ENCODE data around the gene EPS8. TPM values are rescaled to one million over a fixed set of nuclear protein-coding genes. Genes with fewer than 3 reads are reported as not detected.
"Not testable (repeated sequence)": the region's sequence is repeated elsewhere in the genome, so short reads cannot be mapped to it uniquely, and the experiment has no call there.

EPS8 gene
- total and polyA plus RNA-seq, 2 donors (not counting 1 experiment from before 2014, with no cell fraction given): 0.76 to 0.96 TPM

GRCh38 chr12:15751741-15752140 lies 37.4 kb downstream of the EPS8 start:
- Mint-ChIP-seq H3K9me3 (ENCODE audit: insufficient read depth) (no peaks in the 10 kb centered on the region), H3K27ac (no peak overlapping the region), H3K4me1 (no peaks in the 10 kb centered on the region), H3K4me3 (no peak overlapping the region), H3K27me3 (peaks cover 8% of the 10 kb centered on the region)
- Histone ChIP-seq H3K9me3 (ENCODE audit: control extremely low read depth in 1 of 3, control insufficient read depth in 2 of 3, insufficient read depth in 1 of 3, low read length in 2 of 3) (no peaks in the 10 kb centered on the region), H3K4me1 (ENCODE audit: control insufficient read depth in 2 of 2, insufficient read depth in 2 of 2, low read length in 2 of 2) (no peaks in the 10 kb centered on the region), H3K27ac (ENCODE audit: low read length in 2 of 2) (no peak overlapping the region), H3K36me3 (replicated peaks in 1 of 2; ENCODE audit: control extremely low read depth in 1 of 2, control insufficient read depth in 1 of 2, extremely low read depth in 1 of 2, insufficient read depth in 2 of 2, low read length in 1 of 2) (no peaks in the 10 kb centered on the region), H3K4me3 (ENCODE audit: control extremely low read depth in 1 of 5, extremely low read depth in 1 of 5, insufficient read depth in 1 of 5, low read depth in 2 of 5, low read length in 4 of 5) (no peak overlapping the region), H2AFZ (ENCODE audit: insufficient read depth, low read depth, low read length, poor library complexity, severe bottlenecking) (no peak overlapping the region), H3K9ac (ENCODE audit: low read length) (no peak overlapping the region), H3K27me3 (replicated peaks in 1 of 4; ENCODE audit: control extremely low read depth in 1 of 4, control insufficient read depth in 3 of 4, insufficient read depth in 4 of 4, low read length in 3 of 4) (no peaks in the 10 kb centered on the region), H3K4me2 (replicated peaks; ENCODE audit: low read depth, low read length, poor library complexity, severe bottlenecking) (no peak overlapping the region), H3K79me2 (ENCODE audit: control insufficient read depth, insufficient read depth, low read length) (no peaks in the 10 kb centered on the region), H4K20me1 (ENCODE audit: control insufficient read depth, insufficient read depth, low read length, poor library complexity, severe bottlenecking) (no peaks in the 10 kb centered on the region)
- intact Hi-C loops (cut with micrococcal nuclease): no loop called here
- ATAC-seq (ENCODE audit: low read depth) (no peak), DNase-seq (no peak)
- POLR2A ChIA-PET: no interaction called here
- TF ChIP-seq CTCF (IDR thresholded peaks at IDR 0.05) (no peak), EZH2 (IDR thresholded peaks at IDR 0.05; ENCODE audit: borderline replicate concordance, insufficient read depth, low read depth, low read length, poor library complexity, severe bottlenecking) (no peak)
- WGBS (ENCODE audit: insufficient coverage): 83% methylated on average over 1 of the region's 2 CpGs
- CTCF ChIA-PET: no interaction called here

- Histone ChIP-seq H2AFZ (ENCODE audit: insufficient read depth, low read depth, low read length, poor library complexity, severe bottlenecking) (no peak overlapping the region), H3K27me3 (replicated peaks in 1 of 4; ENCODE audit: control extremely low read depth in 1 of 4, control insufficient read depth in 3 of 4, insufficient read depth in 4 of 4, low read length in 3 of 4) (no peaks in the 10 kb centered on the region), H3K4me3 (ENCODE audit: control extremely low read depth in 1 of 5, extremely low read depth in 1 of 5, insufficient read depth in 1 of 5, low read depth in 2 of 5, low read length in 4 of 5) (no peak overlapping the region), H3K4me2 (replicated peaks; ENCODE audit: low read depth, low read length, poor library complexity, severe bottlenecking) (no peak overlapping the region), H3K36me3 (replicated peaks in 1 of 2; ENCODE audit: control extremely low read depth in 1 of 2, control insufficient read depth in 1 of 2, extremely low read depth in 1 of 2, insufficient read depth in 2 of 2, low read length in 1 of 2) (no peaks in the 10 kb centered on the region), H3K4me1 (ENCODE audit: control insufficient read depth in 2 of 2, insufficient read depth in 2 of 2, low read length in 2 of 2) (no peaks in the 10 kb centered on the region), H3K9ac (ENCODE audit: low read length) (no peak overlapping the region), H4K20me1 (ENCODE audit: control insufficient read depth, insufficient read depth, low read length, poor library complexity, severe bottlenecking) (no peaks in the 10 kb centered on the region), H3K9me3 (ENCODE audit: control extremely low read depth in 1 of 3, control insufficient read depth in 2 of 3, insufficient read depth in 1 of 3, low read length in 2 of 3) (no peaks in the 10 kb centered on the region), H3K27ac (ENCODE audit: low read length in 2 of 2) (no peak overlapping the region), H3K79me2 (ENCODE audit: control insufficient read depth, insufficient read depth, low read length) (no peaks in the 10 kb centered on the region)
- no peak for TF ChIP-seq EZH2 (IDR thresholded peaks at IDR 0.05; ENCODE audit: borderline replicate concordance, insufficient read depth, low read depth, low read length, poor library complexity, severe bottlenecking)
- TF ChIP-seq CTCF (IDR thresholded peaks at IDR 0.05): no peak
- no peak overlapping the region for H3K4me3 Mint-ChIP-seq
- H3K4me1 Mint-ChIP-seq: no peaks in the 10 kb centered on the region
- peaks cover 3% of the 10 kb centered on the region for H3K27me3 Mint-ChIP-seq
- CTCF ChIA-PET: no interaction called here
- DNase-seq (no peak), ATAC-seq (ENCODE audit: low read depth) (no peak)
- POLR2A ChIA-PET: no interaction called here
- no peak overlapping the region for H3K27ac Mint-ChIP-seq
- H3K9me3 Mint-ChIP-seq (ENCODE audit: insufficient read depth): no peaks in the 10 kb centered on the region
- intact Hi-C loops (cut with micrococcal nuclease): no loop called here
- WGBS (ENCODE audit: insufficient coverage): 94% methylated on average over 3 of the region's 4 CpGs
Observed at GRCh38 chr12:15749937-15750336, 39.3 kb downstream of the EPS8 start.

- CTCF ChIA-PET; H3K4me1 Mint-ChIP-seq; H3K4me1 ChIP-seq (ENCODE audit: control insufficient read depth in 2 of 2, insufficient read depth in 2 of 2, low read length in 2 of 2); H2AFZ ChIP-seq (ENCODE audit: insufficient read depth, low read depth, low read length, poor library complexity, severe bottlenecking); H3K4me2 ChIP-seq (replicated peaks; ENCODE audit: low read depth, low read length, poor library complexity, severe bottlenecking); ATAC-seq (ENCODE audit: low read depth); H4K20me1 ChIP-seq (ENCODE audit: control insufficient read depth, insufficient read depth, low read length, poor library complexity, severe bottlenecking); DNase-seq; H3K27me3 ChIP-seq (replicated peaks in 1 of 4; ENCODE audit: control extremely low read depth in 1 of 4, control insufficient read depth in 3 of 4, insufficient read depth in 4 of 4, low read length in 3 of 4); H3K27me3 Mint-ChIP-seq; H3K79me2 ChIP-seq (ENCODE audit: control insufficient read depth, insufficient read depth, low read length); H3K4me3 ChIP-seq (ENCODE audit: control extremely low read depth in 1 of 5, extremely low read depth in 1 of 5, insufficient read depth in 1 of 5, low read depth in 2 of 5, low read length in 4 of 5); H3K4me3 Mint-ChIP-seq; H3K36me3 ChIP-seq (replicated peaks in 1 of 2; ENCODE audit: control extremely low read depth in 1 of 2, control insufficient read depth in 1 of 2, extremely low read depth in 1 of 2, insufficient read depth in 2 of 2, low read length in 1 of 2); H3K9me3 Mint-ChIP-seq (ENCODE audit: insufficient read depth); H3K9ac ChIP-seq (ENCODE audit: low read length); intact Hi-C loops (cut with micrococcal nuclease); H3K27ac ChIP-seq (ENCODE audit: low read length in 2 of 2); H3K9me3 ChIP-seq (ENCODE audit: control extremely low read depth in 1 of 3, control insufficient read depth in 2 of 3, insufficient read depth in 1 of 3, low read length in 2 of 3); H3K27ac Mint-ChIP-seq; POLR2A ChIA-PET: not testable (repeated sequence)
- WGBS (ENCODE audit: insufficient coverage): no CpG with 5 or more reads among the region's 3 CpGs
Observed at GRCh38 chr12:15741870-15742269, 47.3 kb downstream of the EPS8 start.
